Measurements from ENCODE around the gene MGAT4C. TPM values are rescaled to one million over a fixed set of nuclear protein-coding genes. Genes with fewer than 3 reads are reported as not detected.

The MGAT4C gene
- total and polyA plus RNA-seq, 2 experiments from 2014 or later, result 2.9 to 4.8 TPM

DNA sequence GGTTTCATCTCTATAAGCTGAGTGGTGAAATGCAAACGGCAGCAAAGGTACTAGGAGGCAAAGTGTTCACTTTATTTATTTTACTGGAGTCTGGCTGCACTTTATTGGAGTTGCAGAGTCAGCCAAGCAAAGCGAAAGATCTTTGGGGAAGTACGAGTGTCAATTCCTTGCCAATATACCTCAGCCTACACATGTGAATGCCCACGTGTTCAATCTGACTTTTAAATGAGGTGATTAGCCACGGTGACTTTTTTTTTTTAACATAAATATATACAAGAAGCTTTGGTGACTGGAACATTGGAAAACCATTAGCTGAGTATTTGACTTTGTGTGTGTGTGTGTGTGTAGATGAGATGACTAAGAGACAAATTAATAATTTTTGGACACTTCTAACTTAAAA is 203.3 kb downstream of the MGAT4C start:
- H3K4me1 ChIP-seq (ENCODE audit: insufficient read depth), result no peaks in the 10 kb centered on the region
- H3K27ac ChIP-seq, result no peak overlapping the region
- H3K36me3 ChIP-seq (replicated peaks; ENCODE audit: insufficient read depth, low read depth), result no peaks in the 10 kb centered on the region
- TF ChIP-seq CTCF (IDR thresholded peaks at IDR 0.05; ENCODE audit: poor library complexity) (no peak), EZH2phosphoT487 (IDR thresholded peaks at IDR 0.05; ENCODE audit: low read depth, severe bottlenecking, unreplicated experiment) (no peak), EZH2 (IDR thresholded peaks at IDR 0.05; ENCODE audit: borderline replicate concordance) (no peak)
- DNase-seq (ENCODE audit: low spot score), result no peak
- H3K4me2 ChIP-seq, result no peak overlapping the region
- H2AFZ ChIP-seq, result no peak overlapping the region
- no peaks in the 10 kb centered on the region for H3K9me2 ChIP-seq (replicated peaks; ENCODE audit: insufficient read depth)
- H3K27me3 ChIP-seq, result no peaks in the 10 kb centered on the region
- H3K9me3 ChIP-seq (ENCODE audit: low read depth), result no peaks in the 10 kb centered on the region
- no peak overlapping the region for H3K4me3 ChIP-seq
- 76% methylated on average over 5 of the region's 5 CpGs for WGBS (ENCODE audit: low lambda C conversion rate, missing lambda C conversion rate)
- no peaks in the 10 kb centered on the region for H3K79me2 ChIP-seq
- H4K20me1 ChIP-seq (ENCODE audit: insufficient read depth, poor library complexity, severe bottlenecking), result no peaks in the 10 kb centered on the region

- Histone ChIP-seq H3K79me2 (no peaks in the 10 kb centered on the region), H3K9me2 (replicated peaks; ENCODE audit: insufficient read depth) (no peaks in the 10 kb centered on the region), H3K4me1 (ENCODE audit: insufficient read depth) (no peaks in the 10 kb centered on the region), H3K9me3 (ENCODE audit: low read depth) (no peaks in the 10 kb centered on the region), H3K36me3 (replicated peaks; ENCODE audit: insufficient read depth, low read depth) (no peaks in the 10 kb centered on the region), H3K27ac (no peak overlapping the region), H4K20me1 (ENCODE audit: insufficient read depth, poor library complexity, severe bottlenecking) (no peaks in the 10 kb centered on the region), H3K27me3 (no peaks in the 10 kb centered on the region), H2AFZ (no peak overlapping the region), H3K4me2 (no peak overlapping the region), H3K4me3 (no peak overlapping the region)
- DNase-seq (ENCODE audit: low spot score), result no peak
- WGBS (ENCODE audit: low lambda C conversion rate, missing lambda C conversion rate), result 81% methylated on average over 3 of the region's 3 CpGs
- TF ChIP-seq EZH2 (IDR thresholded peaks at IDR 0.05; ENCODE audit: borderline replicate concordance) (no peak), CTCF (IDR thresholded peaks at IDR 0.05; ENCODE audit: poor library complexity) (no peak), EZH2phosphoT487 (IDR thresholded peaks at IDR 0.05; ENCODE audit: low read depth, severe bottlenecking, unreplicated experiment) (no peak)
These were observed 206.2 kb downstream of the MGAT4C start for GRCh38 chr12:86050010-86050409.

- Histone ChIP-seq H3K36me3 (replicated peaks; ENCODE audit: insufficient read depth, low read depth) (no peaks in the 10 kb centered on the region), H3K27ac (no peak overlapping the region), H3K9me3 (ENCODE audit: low read depth) (no peaks in the 10 kb centered on the region), H4K20me1 (ENCODE audit: insufficient read depth, poor library complexity, severe bottlenecking) (no peaks in the 10 kb centered on the region), H3K27me3 (no peaks in the 10 kb centered on the region), H3K79me2 (no peaks in the 10 kb centered on the region), H3K9me2 (replicated peaks; ENCODE audit: insufficient read depth) (no peaks in the 10 kb centered on the region), H3K4me3 (no peak overlapping the region), H3K4me1 (ENCODE audit: insufficient read depth) (no peaks in the 10 kb centered on the region), H3K4me2 (no peak overlapping the region), H2AFZ (no peak overlapping the region)
- 89% methylated on average over 5 of the region's 5 CpGs for WGBS (ENCODE audit: low lambda C conversion rate, missing lambda C conversion rate)
- TF ChIP-seq EZH2 (IDR thresholded peaks at IDR 0.05; ENCODE audit: borderline replicate concordance) (no peak), CTCF (IDR thresholded peaks at IDR 0.05; ENCODE audit: poor library complexity) (no peak), EZH2phosphoT487 (IDR thresholded peaks at IDR 0.05; ENCODE audit: low read depth, severe bottlenecking, unreplicated experiment) (no peak)
- DNase-seq (ENCODE audit: low spot score), result no peak
These were observed 211.8 kb downstream of the MGAT4C start for GRCh38 chr12:86044396-86044795.

DNA sequence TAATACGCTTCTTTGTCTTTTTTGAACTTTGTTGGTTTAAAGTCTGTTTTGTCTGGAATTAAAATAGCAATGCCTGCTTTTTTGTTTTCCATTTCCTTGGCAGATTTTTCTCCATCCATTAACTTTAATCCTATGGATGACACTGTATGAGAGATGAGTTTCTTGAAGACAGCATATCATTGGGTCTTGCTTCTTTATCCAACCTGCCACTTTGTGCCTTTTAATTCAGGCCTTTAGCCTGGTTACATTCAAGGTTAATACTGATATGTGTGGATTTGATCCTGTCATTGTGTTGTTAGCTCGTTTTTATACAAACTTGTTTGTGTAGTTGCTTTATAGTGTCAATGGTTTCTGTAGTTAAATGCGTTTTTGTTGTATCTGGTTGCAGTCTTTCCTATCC is 214.1 kb downstream of the MGAT4C start:
- H3K9me3 ChIP-seq (ENCODE audit: low read depth), result no peaks in the 10 kb centered on the region
- no peaks in the 10 kb centered on the region for H3K27me3 ChIP-seq
- 72% methylated on average over 3 of the region's 3 CpGs for WGBS (ENCODE audit: low lambda C conversion rate, missing lambda C conversion rate)

More for the DNA sequence above, 214.1 kb downstream of the MGAT4C start:
- Histone ChIP-seq H3K4me3 (no peak overlapping the region), H3K36me3 (replicated peaks; ENCODE audit: insufficient read depth, low read depth) (no peaks in the 10 kb centered on the region), H3K27ac (no peak overlapping the region), H3K79me2 (no peaks in the 10 kb centered on the region), H3K9me2 (replicated peaks; ENCODE audit: insufficient read depth) (no peaks in the 10 kb centered on the region), H3K4me2 (no peak overlapping the region), H4K20me1 (ENCODE audit: insufficient read depth, poor library complexity, severe bottlenecking) (no peaks in the 10 kb centered on the region), H3K4me1 (ENCODE audit: insufficient read depth) (no peaks in the 10 kb centered on the region), H2AFZ (no peak overlapping the region)
- no peak for TF ChIP-seq CTCF (IDR thresholded peaks at IDR 0.05; ENCODE audit: poor library complexity)
- TF ChIP-seq EZH2 (IDR thresholded peaks at IDR 0.05; ENCODE audit: borderline replicate concordance), result no peak
- TF ChIP-seq EZH2phosphoT487 (IDR thresholded peaks at IDR 0.05; ENCODE audit: low read depth, severe bottlenecking, unreplicated experiment), result no peak
- no peak for DNase-seq (ENCODE audit: low spot score)

All from hepatocyte (in vitro differentiated cells).